Subcutaneous adipose tissue (tissue), 4 donors: ENCODE results near the gene ZNF888. TPM values are rescaled to one million over a fixed set of nuclear protein-coding genes. Genes with fewer than 3 reads are reported as not detected.

ENCODE experiments used
- CTCF ChIP-seq: fragments of 450-650 bp; IDR thresholded peaks from one replicate; pipeline ENCODE4 v1.5.1; 2016; ENCODE audit warnings: low read depth, mild to moderate bottlenecking, control low read depth, antibody characterized with exemption, moderate library complexity
- total RNA-seq, 4 donors: library from RNA; depleted of rRNA; stranded (reverse); fragments of >200 nt; gene quantifications; one replicate each; pipeline ENCODE4 v1.1.0, GENCODE V29; 2016

ZNF888 gene
- total RNA-seq, 4 donors from 2014 or later: 3.4 to 6.3 (median 4.9) TPM

GRCh38 chr19:52936151-52936953, 13.1 kb upstream of the ZNF888 start:
- no peak for TF ChIP-seq CTCF

- TF ChIP-seq CTCF: no peak
Observed at GRCh38 chr19:52935434-52935833, 12.2 kb upstream of the ZNF888 start.

GRCh38 chr19:52923778-52924593, 758 bp upstream of the ZNF888 start:
- no peak for TF ChIP-seq CTCF

- TF ChIP-seq CTCF: no peak
Observed at GRCh38 chr19:52917531-52917930, 5.7 kb downstream of the ZNF888 start.

- TF ChIP-seq CTCF: no peak
Observed at GRCh38 chr19:52910648-52911047, 12.6 kb downstream of the ZNF888 start.

GRCh38 chr19:52901842-52902241, 21.4 kb downstream of the ZNF888 start:
- no peak for TF ChIP-seq CTCF

GRCh38 chr19:52898101-52898500, 25.1 kb downstream of the ZNF888 start:
- no peak for TF ChIP-seq CTCF
